Raji (cell line): ENCODE results near the gene RFT1.

Experiments used
- POLR2A ChIP-seq: IDR thresholded peaks from 2 replicates; pipeline ENCODE4 v1.6.1; 2011; ENCODE audit warnings: low read depth, low read length, control low read depth; ENCODE audit not compliant: insufficient read depth

The RFT1 gene

GRCh38 chr3:53145713-53146080 lies 15.5 kb upstream of the RFT1 start:
- TF ChIP-seq POLR2A: no peak

DNA sequence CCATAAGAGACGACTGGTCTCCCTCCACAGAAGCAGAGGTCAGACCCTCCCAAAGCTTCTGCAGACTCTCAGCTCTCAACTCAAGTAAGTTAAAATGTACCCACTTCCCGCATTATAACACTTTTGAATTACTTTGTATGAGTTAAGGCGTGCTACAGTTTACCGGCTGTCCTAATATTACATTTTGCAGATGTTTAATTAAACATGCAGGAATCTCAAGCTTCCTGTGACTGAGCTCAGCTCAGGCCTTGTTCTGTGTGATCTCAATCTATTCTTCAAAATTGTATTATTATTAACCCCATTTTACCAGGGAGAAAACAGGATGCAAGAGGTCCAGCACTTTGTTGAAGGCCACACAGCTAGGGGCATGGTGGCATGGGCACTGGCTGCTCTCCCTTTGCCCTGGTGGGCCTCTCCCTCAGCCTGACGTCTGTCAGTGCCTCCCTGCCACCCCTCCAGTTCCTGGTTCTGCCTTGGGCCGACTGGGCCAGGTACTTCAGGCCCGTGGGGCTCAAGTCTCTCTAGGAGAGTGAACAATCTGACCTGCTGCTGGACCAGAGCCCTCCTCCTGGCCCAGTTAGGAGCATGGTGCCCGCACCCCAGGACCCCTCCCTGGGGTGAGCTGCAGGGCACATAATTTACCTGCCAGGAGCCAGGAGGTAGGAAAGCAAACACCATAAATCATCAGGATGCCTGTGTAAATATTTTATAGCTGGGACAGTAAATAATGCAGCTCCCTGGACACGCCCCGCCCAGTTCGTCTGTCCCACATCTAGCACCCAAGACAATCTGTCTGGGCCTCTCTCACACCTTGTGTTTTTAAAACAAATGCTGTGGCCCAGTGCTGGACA lies 14.9 kb upstream of the RFT1 start:
- TF ChIP-seq POLR2A: no peak

DNA sequence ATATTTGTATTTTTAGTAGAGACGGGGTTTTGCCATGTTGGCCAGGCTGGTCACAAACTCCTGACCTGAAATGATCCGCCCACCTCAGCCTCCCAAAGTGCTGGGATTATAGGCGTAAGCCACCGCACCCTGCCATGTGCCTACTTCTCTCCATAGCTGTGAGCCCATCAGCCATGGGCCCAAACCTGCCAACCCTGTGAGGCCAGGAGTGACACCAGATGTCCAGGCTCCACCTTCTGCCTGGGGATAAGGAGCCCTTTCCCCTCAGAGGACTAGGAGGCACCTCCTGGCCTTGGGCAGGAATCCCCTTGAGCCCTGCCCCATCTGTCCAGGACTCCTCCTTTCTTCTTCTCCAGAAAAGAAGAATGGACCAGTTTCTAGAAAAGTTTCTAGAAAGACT lies 14.2 kb upstream of the RFT1 start:
- no peak for TF ChIP-seq POLR2A

DNA sequence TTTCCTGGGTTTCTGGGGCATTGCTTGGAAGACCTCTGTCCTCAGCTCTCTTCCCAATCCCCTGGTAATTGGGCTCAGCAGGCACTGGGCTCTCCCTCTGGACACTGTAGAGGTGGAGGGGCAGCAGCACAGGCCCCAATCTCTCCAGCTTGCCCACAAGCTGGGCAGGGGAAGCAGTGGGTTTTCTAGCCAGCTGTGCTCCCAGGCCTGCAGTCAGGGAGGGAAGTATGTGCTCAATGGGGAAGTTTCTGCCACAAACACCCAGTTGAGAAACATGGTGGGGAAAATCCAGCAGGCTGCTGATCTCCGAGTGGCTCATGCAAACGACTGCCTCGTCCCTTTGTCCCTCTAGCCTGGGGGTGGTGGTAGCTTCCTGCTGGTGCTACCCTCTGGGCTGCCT lies 12.8 kb upstream of the RFT1 start:
- no peak for TF ChIP-seq POLR2A

DNA sequence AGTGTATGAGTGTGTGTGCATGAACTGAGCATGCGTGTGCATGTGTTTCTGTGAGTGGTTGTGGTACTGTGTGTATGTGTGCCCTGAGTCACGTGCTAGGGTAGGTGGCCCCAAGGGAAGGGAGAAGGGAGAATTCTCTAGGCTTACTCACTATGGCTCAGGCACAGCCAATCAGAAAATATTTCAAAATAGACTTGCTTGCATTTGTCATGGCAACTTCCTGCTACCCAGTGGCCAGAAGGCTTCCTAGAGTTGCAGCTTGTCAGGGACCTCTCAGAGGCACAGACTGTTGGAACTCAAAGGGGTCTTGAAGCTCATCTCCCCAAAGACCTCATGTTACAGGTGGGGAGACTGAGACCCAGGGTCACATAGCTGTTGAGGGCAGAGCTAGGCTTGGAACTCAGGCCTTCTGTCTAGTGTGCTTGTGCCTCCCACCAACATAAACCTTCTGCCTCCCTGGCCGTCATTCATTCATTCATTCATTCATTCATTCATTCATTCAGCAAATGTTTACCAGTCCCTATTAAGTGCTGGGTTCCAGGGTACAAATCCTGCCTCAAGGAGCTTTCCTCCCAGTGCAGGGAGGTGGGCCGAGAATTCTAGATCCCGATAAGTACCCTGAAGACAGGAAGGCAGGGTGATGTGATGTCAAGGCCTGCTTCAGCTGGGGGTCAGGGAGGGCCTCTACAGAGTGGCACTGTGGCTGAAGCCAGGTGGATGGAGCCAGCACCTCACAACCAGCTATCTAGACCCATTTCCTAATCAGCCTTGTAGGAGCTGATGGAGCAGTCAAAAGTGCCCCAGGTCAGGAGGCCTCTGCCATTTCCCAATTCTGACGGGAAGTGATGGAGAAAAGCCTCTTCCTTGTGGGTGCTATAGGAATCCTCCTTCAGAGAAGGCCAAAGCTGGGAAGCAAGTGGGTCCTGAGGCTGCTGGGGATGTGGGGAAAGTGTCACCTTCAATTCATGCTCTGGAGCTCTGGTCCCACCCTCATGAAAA lies 10.9 kb upstream of the RFT1 start:
- TF ChIP-seq POLR2A: no peak

- TF ChIP-seq POLR2A: no peak
These were observed 9.9 kb upstream of the RFT1 start for GRCh38 chr3:53139906-53140846.

GRCh38 chr3:53137835-53138446 lies 7.7 kb upstream of the RFT1 start:
- no peak for TF ChIP-seq POLR2A

- no peak for TF ChIP-seq POLR2A
These were observed 7.0 kb upstream of the RFT1 start for GRCh38 chr3:53137221-53137620.

DNA sequence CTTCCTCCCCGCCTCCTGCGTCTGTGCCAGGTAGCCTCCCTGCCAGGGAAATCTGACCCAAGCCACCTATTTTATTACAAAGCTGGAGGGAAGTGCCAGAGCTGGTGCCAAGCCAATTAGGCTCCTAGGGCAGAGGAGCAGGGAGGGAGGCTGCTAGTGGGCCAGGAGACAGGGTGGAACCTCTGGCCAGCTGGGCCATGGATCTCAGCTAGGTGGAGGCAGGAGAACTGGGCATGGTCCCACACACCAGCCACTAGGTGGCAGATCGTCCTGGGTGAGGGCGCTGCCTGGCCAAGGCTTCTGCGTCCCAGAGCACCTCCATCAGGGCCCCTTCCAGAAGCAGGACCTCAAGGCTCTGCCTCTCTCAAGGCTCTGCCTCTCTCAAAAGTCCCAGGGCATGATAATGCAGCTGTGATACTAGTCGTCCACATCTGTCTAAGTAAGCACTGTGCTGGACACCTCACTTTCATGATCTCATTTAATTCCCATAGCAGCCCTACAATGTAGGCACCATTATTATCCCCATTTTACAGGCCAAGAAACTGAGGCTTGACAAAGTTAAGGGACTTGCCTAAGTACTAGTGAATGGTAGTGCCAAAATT lies 4.5 kb upstream of the RFT1 start:
- TF ChIP-seq POLR2A: peak; percentile 31; the same call in 1 of the 2 replicates

- no peak for TF ChIP-seq POLR2A
These were observed 2.1 kb upstream of the RFT1 start for GRCh38 chr3:53132347-53132746.

DNA sequence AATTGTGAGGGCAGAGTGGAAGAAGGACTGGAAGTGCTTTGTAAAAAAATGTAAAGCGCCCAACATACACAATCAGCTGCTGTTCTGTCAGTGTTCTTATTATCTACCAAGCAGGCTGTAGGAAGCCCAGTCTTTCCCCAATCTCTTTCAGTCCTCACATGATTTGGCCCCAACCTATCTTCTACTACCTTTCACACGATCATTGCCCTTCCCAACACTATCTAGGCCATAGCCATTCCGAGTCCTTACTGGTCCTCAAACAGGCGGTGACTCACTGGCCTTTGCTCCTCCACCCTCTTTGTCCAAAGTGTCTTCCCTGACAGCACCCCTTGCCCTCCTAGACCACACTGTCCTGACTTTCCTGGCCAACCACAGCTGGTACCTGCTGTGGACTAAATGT lies 861 bp upstream of the RFT1 start:
- no peak for TF ChIP-seq POLR2A

- TF ChIP-seq POLR2A: no peak
These were observed 891 bp downstream of the RFT1 start for GRCh38 chr3:53129344-53129743.

GRCh38 chr3:53126601-53127000 lies 3.6 kb downstream of the RFT1 start:
- no peak for TF ChIP-seq POLR2A

- TF ChIP-seq POLR2A: no peak
These were observed 6.3 kb downstream of the RFT1 start for GRCh38 chr3:53123953-53124352.
